HG02588 (cell line): ENCODE measurements around the gene LHX6.

Source experiments
- ATAC-seq: cut with Tn5 transposase; IDR thresholded peaks from one replicate; pipeline ENCODE4 v1.9.1; 2021; ENCODE audit warnings: mild to moderate bottlenecking, moderate library complexity; ENCODE audit not compliant: unreplicated experiment

LHX6 gene

GRCh38 chr9:122216798-122217418, 11.8 kb downstream of the LHX6 start:
- no peak for ATAC-seq

DNA sequence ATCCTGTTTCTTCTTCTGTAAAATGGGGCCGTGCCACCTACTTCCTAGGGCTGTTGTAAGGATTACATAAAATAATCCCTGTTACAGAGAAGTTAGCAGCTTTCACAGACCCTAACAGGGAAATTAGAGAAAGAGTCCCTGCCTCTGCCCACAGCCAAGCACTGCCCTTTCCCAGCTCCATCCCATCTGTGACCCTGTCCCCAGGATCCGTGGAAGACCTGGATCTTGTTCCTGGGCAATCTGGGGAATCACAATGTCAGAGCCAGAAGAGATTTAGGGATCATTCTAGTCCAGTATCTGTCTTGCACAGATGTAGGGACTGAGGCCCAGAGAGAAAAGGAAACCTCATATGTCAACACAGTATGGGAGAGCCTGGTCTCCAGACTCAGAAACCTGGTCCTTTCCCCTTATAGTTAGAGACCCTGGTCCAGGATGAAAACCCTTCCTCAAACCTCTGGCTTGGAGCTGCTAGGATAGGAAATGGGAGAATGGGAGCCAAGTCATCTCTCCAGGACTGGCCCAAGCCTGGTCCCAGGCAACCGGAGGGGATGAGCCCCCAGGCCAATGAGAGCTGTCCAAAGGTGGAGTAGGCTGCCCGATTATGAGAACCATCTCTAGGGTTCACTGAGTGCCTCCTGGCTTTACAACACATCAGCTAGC, 12.5 kb downstream of the LHX6 start:
- no peak for ATAC-seq

DNA sequence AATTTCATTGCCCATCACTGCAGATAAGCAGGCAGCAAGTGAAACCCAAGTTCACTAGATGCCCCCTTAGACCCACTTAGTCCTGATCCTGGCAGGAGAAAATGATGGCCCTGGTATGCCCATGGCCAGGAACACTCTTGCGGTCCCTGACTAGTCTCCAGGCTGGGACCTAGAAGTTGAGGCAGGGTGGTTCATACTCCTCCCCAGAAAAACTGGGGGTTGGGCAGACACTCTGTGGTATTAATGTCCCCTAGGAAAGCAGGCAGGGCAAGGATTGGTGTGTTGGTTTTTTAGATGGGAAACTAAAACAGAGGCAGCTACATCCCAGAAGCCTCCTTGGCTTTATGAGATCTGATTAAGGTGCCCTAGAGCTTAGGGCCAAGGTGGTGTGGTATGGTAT, 13.1 kb downstream of the LHX6 start:
- ATAC-seq = no peak

GRCh38 chr9:122214507-122214906, 14.2 kb downstream of the LHX6 start:
- ATAC-seq = no peak

DNA sequence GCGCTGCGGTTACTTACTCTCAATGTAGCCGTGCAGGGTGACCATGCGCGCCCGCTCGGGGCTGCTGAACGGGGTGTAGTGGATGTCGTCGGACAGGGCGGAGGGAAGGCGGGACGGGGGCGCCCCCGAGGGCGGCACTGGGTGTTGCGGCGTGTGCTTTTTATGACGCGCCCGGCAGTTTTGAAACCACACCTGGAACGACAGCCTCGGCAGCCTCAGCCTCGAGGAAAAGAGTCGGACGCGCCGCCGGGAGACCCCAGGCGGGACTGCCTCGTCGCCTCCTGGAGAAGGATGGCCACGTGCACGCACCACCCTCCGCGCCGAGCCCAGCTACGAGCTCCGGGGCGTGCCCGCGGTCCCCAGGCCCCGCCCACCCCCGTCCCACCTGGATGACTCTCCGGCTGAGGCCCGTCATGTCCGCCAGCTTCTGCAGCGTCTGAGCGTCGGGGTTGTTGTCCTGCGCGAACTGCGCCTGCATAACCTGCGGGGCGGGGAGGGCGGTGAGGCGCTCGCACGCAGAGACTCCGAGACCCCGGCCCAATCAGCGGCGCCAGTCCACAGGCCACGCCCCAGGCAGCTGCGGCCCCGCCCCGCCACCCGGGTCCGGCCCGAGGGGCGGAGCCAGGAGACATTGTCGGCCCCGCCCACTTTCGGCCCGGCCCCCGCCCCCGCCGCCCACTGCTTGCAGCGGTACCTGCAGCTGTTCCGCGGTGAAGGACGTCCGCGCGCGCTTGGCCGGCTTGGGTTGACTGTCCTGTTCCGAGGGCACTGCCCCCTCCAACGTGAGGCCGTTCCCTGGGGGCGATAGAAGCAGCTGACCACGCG, 15.0 kb downstream of the LHX6 start:
- ATAC-seq = no peak

DNA sequence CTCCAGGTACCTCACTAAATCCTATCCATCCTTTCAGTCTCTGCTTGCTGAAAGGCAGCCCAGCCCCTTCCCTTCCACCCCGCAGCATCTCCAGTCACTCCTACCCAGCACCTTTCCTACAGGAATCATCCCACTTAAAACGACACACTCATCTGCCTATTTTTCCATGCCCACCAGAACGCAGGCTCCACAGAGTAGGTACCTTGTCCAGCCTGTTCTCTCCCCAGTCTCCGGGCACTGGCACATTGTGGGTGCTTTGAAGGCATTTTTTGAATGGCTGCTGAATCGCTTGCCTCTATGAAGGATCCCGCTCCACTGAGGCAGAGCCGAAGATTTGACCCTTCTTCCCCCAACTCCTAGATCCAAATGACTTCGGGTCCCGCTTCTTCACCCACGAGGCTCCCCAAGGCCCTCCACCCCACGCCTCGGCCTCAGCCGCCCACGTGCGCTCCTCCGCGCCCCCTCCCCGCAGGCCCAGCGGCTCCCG, 15.6 kb downstream of the LHX6 start:
- ATAC-seq = no peak

DNA sequence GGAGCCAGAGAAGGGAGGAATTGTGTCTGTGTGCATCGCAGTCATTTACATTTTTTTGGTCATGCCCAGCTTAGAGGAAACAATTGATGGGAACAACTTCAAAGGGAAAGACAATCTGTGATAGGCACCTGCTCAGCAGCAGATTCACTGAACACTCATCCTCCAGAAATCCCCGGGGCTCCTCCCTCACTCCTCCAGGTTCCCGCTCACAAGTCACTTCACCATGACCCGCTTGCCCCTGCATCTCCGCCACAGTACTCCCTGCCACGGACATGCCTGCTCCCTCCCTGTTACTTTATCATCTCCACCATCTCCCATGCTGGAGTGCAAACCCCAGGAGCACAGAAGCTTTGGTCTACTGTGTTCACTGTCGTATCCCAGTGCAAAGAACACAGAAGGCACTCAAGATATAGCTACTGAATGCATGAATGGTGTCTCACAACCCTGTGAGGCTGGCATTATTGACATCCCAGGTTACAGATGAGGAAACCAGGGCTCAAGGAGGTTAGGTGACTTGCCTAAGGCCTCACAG, 16.2 kb downstream of the LHX6 start:
- no peak for ATAC-seq

- ATAC-seq = no peak
Observed at GRCh38 chr9:122209451-122209850, 19.3 kb downstream of the LHX6 start.

DNA sequence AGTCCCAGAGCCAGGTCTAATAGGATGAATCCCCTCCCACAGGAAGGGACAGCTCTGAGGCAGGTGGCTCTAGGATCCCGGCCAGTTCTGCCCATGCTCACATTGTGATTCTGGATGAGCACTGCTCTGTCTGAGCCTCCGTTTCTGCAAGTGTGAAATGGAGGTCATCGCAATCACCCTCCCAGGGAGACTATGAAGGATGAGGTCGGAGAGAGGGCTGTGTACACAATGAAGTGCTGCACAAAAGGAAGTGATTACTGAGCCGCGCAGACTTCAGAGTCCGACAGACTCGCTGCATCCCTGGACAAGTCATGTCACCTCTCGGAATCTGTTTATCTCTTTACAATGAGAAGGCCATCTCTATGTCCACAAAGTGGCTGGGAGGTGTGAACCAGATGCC, 21.7 kb downstream of the LHX6 start:
- no peak for ATAC-seq

- ATAC-seq = no peak
Observed at GRCh38 chr9:122206118-122207046, 22.4 kb downstream of the LHX6 start.

DNA sequence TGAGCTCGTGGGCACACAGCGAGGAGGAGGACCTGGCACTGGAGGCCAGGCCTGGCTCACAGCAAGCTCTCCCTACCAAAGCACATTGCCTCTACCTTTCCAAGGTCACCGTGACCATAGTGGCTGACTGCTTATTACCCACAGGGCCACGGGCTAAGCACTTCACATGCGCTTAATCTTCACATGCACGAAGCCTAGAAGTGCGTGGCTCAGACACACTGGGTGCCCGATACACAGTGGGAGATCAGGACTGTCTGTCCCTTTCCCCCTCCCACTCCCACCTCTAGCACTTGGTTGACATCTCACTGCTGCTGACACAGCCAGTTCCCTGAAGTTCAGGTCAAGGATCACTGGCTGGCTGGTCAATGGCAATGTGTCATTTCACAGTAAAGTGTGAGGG, 23.6 kb downstream of the LHX6 start:
- no peak for ATAC-seq

DNA sequence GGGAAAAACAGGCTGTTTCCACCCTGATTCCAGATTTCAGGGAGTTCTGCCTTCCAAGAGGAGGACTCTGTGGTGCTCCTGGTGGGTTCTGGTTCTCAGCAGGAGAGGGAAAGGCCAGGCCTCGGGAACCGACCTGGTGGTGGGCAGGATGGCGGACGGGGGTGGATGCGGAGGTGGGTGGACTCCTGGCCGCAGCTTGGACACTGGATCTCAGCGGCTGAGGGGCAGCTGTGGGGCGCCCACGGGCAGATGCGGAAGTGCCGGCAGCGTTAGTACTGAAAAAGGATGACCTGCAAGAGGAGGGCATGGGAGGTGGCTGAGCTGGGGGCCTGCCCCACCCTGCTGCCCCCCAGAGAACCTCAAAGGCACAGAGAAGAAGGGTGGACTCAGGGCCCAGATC, 24.3 kb downstream of the LHX6 start:
- no peak for ATAC-seq

DNA sequence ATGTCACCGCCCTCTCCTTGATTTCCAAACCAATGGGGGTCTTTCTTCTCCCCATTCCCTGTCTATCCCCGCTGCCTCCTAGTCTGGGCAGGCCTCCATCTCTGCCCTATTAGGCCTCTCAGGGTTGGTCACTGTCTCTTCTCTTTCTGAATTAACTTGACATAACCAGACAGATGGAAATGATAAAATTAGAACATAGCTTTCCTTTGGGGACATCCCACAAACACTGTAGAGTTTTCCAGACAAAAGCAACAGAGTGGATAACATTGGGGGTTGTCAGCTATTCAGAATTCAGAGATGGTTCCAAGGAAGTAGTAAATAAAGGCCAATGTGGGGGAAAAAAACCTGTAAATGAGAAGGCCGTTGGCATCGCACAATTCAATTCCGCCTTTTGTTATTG, 24.7 kb downstream of the LHX6 start:
- ATAC-seq = no peak

- ATAC-seq = no peak
Observed at GRCh38 chr9:122202111-122202510, 26.6 kb downstream of the LHX6 start.

DNA sequence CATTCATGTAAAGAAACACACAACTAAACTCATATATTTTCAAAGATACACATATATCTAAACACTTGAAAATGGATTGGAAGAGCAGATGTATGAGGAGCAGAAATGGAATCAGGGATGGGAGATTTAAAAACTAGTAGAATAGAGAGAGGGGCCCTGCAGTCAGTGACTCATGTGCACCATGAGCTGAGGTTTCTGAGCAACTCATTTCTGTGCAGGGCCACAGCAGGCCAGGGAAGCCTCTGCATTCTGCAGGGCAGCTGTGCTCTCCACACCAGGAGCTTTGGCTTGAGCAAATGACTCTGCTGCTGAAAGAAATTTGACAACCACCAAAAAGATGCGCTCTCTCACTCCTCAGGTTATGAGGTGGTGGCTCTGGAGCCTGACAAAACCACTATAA, 27.1 kb downstream of the LHX6 start:
- no peak for ATAC-seq

DNA sequence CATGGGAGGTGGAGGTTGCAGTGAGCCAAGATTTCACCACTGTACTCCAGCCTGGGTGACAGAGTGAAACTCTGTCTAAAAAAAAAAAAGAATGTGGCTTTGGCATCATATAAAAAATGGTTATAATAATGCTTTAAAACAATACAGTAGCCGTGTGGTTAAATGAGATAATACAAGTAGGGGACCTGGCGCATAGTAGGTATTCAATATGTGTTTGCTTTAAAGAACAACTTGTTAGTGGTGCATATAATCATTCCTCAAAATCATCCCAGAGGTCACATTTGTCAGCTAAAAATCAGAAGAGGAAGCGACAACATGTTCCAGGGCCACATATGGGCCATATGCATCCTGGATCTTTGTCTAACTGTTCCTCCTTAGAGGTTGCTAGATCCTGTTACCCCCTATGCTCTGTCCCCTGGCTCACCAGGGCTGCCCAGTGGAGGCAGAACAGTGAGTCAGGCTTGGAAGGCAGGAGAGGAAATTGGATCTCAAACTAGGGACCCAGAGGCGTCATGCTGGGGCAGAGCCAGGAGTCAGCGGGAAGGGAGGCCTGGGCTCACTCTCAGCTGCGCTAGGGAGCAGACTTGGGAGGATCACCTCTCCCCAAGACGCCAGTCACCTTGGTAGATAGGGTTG, 27.7 kb downstream of the LHX6 start:
- ATAC-seq = no peak

GRCh38 chr9:122197882-122198281, 30.9 kb downstream of the LHX6 start:
- no peak for ATAC-seq

DNA sequence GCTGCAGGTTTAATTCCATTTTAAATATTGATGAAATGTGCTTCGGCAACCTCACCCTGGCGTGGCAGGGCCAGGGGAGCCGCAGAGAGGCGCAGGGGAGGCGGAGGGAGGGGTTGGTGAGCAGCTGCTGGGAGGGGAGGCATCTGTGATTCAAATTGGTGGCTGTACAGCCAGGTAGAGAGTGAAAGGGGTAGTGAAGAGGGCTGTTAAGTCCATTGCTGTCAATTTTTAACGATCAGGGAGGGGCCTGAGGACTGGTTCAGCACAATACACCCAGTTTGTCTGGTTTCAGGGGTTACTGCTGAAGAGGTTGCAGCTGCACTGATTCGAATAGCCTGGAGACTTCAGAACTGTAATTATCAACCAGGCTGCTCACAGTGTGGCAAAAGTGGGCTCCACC, 31.3 kb downstream of the LHX6 start:
- no peak for ATAC-seq

DNA sequence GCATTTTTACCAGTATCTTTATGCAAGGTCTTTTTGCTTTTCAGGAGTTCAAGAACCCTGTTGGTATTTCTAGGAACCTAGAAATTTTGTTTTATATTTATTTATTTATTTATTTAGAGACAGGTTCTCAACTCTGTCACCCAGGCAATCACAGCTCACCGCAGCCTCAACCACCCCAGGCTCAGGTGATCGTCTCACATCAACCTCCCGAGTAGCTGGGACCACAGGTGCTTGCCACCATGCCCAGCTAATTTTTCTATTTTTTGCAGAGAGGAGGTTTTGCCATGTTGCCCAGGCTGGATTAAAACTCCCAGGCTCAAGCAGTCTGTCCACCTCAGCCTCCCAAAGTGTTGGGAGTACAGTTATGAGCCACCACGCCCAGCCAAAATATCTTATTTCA, 32.9 kb downstream of the LHX6 start:
- no peak for ATAC-seq

- no peak for ATAC-seq
Observed at GRCh38 chr9:122193651-122194050, 35.1 kb downstream of the LHX6 start.
